ENCODE data around the gene ABLIM2.

- TF ChIP-seq CTCF (conservative IDR thresholded peaks at IDR 0.05; ENCODE audit: low read depth in 2 of 2) (no peak), EZH2 (IDR thresholded peaks at IDR 0.05; ENCODE audit: low read depth, unreplicated experiment) (no peak), REST (IDR thresholded peaks at IDR 0.05; ENCODE audit: unreplicated experiment) (no peak), POLR2AphosphoS5 (IDR thresholded peaks at IDR 0.05; ENCODE audit: low read depth) (no peak), ZNF462 (CRISPR knock-in tag; IDR thresholded peaks at IDR 0.05) (no peak), EZH2phosphoT487 (IDR thresholded peaks at IDR 0.05; ENCODE audit: unreplicated experiment) (no peak), ZNF331 (CRISPR knock-in tag; IDR thresholded peaks at IDR 0.05; ENCODE audit: low read depth) (no peak)
Observed at GRCh38 chr4:8119877-8120276, 38.7 kb downstream of the ABLIM2 start.
